Testis (tissue), 2 donors: ENCODE data around the gene PRF1.

Experiments
- POLR2A ChIP-seq: fragments of 450-650 bp; IDR thresholded peaks from one replicate; pipeline ENCODE4 v1.6.1; 2017; ENCODE audit warnings: antibody characterized with exemption, mild to moderate bottlenecking, moderate library complexity
- TF ChIP-seq, protein P1 (sequence below), 3 experiments: fragments of 450-650 bp in 2 of 3; fragments of 200-600 bp in 1 of 3; sonication (generic) in 1 of 3; IDR thresholded peaks; one replicate each; pipeline ENCODE4 v1.5.1; 2016 to 2019; ENCODE audit warnings: antibody characterized with exemption in 3 of 3, mild to moderate bottlenecking in 2 of 3, moderate library complexity in 1 of 3

DNA sequence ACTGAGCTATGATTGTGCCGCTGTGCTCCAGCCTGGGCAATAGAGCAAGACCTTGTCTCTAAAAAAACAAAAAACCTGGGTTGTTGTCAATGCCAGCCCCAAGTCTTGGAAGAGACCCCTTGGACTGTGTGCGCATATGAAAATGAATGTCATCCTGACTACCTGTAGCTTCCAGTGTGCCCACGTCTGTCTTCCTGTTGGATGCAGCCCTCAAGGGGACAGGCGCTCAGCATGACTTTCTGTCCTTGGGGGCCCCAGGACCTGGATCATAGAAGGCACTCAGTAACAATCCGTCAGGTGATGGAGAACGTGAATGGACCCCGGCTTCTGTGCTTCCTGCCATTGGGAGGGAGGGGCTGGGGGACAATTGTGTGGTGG, 9.0 kb downstream of the PRF1 start:
- TF ChIP-seq, protein P1, sequence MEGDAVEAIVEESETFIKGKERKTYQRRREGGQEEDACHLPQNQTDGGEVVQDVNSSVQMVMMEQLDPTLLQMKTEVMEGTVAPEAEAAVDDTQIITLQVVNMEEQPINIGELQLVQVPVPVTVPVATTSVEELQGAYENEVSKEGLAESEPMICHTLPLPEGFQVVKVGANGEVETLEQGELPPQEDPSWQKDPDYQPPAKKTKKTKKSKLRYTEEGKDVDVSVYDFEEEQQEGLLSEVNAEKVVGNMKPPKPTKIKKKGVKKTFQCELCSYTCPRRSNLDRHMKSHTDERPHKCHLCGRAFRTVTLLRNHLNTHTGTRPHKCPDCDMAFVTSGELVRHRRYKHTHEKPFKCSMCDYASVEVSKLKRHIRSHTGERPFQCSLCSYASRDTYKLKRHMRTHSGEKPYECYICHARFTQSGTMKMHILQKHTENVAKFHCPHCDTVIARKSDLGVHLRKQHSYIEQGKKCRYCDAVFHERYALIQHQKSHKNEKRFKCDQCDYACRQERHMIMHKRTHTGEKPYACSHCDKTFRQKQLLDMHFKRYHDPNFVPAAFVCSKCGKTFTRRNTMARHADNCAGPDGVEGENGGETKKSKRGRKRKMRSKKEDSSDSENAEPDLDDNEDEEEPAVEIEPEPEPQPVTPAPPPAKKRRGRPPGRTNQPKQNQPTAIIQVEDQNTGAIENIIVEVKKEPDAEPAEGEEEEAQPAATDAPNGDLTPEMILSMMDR (IDR thresholded peaks at IDR 0.05), result no peak
- no peak for TF ChIP-seq POLR2A
